HG03342 (cell line): ENCODE results near the gene APMAP.

Experiments used
- ATAC-seq: cut with Tn5 transposase; IDR thresholded peaks from one replicate; pipeline ENCODE4 v1.9.1; 2021; ENCODE audit warnings: mild to moderate bottlenecking, moderate library complexity; ENCODE audit not compliant: unreplicated experiment

Gene APMAP

GRCh38 chr20:24991897-24992486, 559 bp downstream of the APMAP start:
- ATAC-seq, result peak; percentile 11

- ATAC-seq, result no peak
These were observed 1.7 kb downstream of the APMAP start for GRCh38 chr20:24990810-24991252.

GRCh38 chr20:24989162-24989561, 3.4 kb downstream of the APMAP start:
- no peak for ATAC-seq

- no peak for ATAC-seq
These were observed 4.4 kb downstream of the APMAP start for GRCh38 chr20:24987873-24988835.

GRCh38 chr20:24987244-24987643, 5.3 kb downstream of the APMAP start:
- no peak for ATAC-seq

GRCh38 chr20:24986436-24987015, 6.0 kb downstream of the APMAP start:
- ATAC-seq, result no peak

- no peak for ATAC-seq
These were observed 6.7 kb downstream of the APMAP start for GRCh38 chr20:24985802-24986201.

- no peak for ATAC-seq
These were observed 7.5 kb downstream of the APMAP start for GRCh38 chr20:24984961-24985640.

GRCh38 chr20:24983896-24984295, 8.7 kb downstream of the APMAP start:
- no peak for ATAC-seq

GRCh38 chr20:24981790-24982189, 10.8 kb downstream of the APMAP start:
- ATAC-seq, result no peak

GRCh38 chr20:24981282-24981681, 11.3 kb downstream of the APMAP start:
- ATAC-seq, result no peak

GRCh38 chr20:24980291-24981053, 12.1 kb downstream of the APMAP start:
- ATAC-seq, result no peak

- no peak for ATAC-seq
These were observed 13.3 kb downstream of the APMAP start for GRCh38 chr20:24979036-24979960.

- ATAC-seq, result no peak
These were observed 14.0 kb downstream of the APMAP start for GRCh38 chr20:24978513-24978912.

- no peak for ATAC-seq
These were observed 14.8 kb downstream of the APMAP start for GRCh38 chr20:24977797-24978196.

- ATAC-seq, result no peak
These were observed 15.2 kb downstream of the APMAP start for GRCh38 chr20:24977336-24977735.

GRCh38 chr20:24972341-24972740, 20.2 kb downstream of the APMAP start:
- no peak for ATAC-seq

GRCh38 chr20:24971376-24972101, 21.0 kb downstream of the APMAP start:
- ATAC-seq, result no peak

- ATAC-seq, result no peak
These were observed 21.8 kb downstream of the APMAP start for GRCh38 chr20:24970754-24971153.
